Smooth muscle cell (in vitro differentiated cells): ENCODE data around the gene DCPS. TPM values are rescaled to one million over a fixed set of nuclear protein-coding genes. Genes with fewer than 3 reads are reported as not detected.

Experiments used
- DNase-seq: peaks from one replicate; lab custom pipeline; 2025; ENCODE audit not compliant: unreplicated experiment; lab: John Stamatoyannopoulos, UW
- H2AFZ ChIP-seq: fragments of 200-600 bp; sonication (generic); 2 replicates; pipeline ENCODE4 v1.6.0; 2016; ENCODE audit warnings: antibody characterized with exemption, low read depth, mild to moderate bottlenecking
- H3F3A ChIP-seq: fragments of 200-600 bp; sonication (generic); 2 replicates; pipeline ENCODE4 v1.6.0; 2017; ENCODE audit warnings: antibody characterized with exemption, low read depth
- H3K27ac ChIP-seq: fragments of 200-600 bp; sonication (generic); 2 replicates; pipeline ENCODE4 v1.5.1; 2016; ENCODE audit warnings: low read depth, mild to moderate bottlenecking
- H3K27me3 ChIP-seq: fragments of 200-600 bp; sonication (generic); 2 replicates; pipeline ENCODE4 v1.6.1; 2016; ENCODE audit warnings: low read depth, mild to moderate bottlenecking
- H3K36me3 ChIP-seq: fragments of 200-600 bp; sonication (generic); 2 replicates; pipeline ENCODE4 v1.5.1; 2016; ENCODE audit warnings: low read depth
- H3K4me1 ChIP-seq: fragments of 200-600 bp; sonication (generic); 2 replicates; pipeline ENCODE4 v1.5.1; 2016; ENCODE audit warnings: low read depth
- H3K4me2 ChIP-seq: fragments of 200-600 bp; sonication (generic); 2 replicates; pipeline ENCODE4 v1.6.0; 2016; ENCODE audit warnings: mild to moderate bottlenecking
- H3K4me3 ChIP-seq: fragments of 200-600 bp; sonication (generic); 2 replicates; pipeline ENCODE4 v1.5.1; 2016; ENCODE audit warnings: mild to moderate bottlenecking
- H3K79me2 ChIP-seq: fragments of 200-600 bp; sonication (generic); 2 replicates; pipeline ENCODE4 v1.6.0; 2016; ENCODE audit warnings: low read depth, mild to moderate bottlenecking
- H3K9ac ChIP-seq: fragments of 200-600 bp; sonication (generic); 2 replicates; pipeline ENCODE4 v1.6.0; 2016; ENCODE audit warnings: low read depth
- H3K9me3 ChIP-seq: fragments of 200-600 bp; sonication (generic); replicated peaks from 2 replicates; pipeline ENCODE4 v1.5.1; 2016; ENCODE audit warnings: low read depth
- H4K20me1 ChIP-seq: fragments of 200-600 bp; sonication (generic); 2 replicates; pipeline ENCODE4 v1.6.0; 2016; ENCODE audit warnings: low read depth
- WGBS: methylation state at CpG from one replicate; pipeline ENCODE4 v1.1.7; 2016; ENCODE audit warnings: low lambda C conversion rate; 5-methylcytosine and 5-hydroxymethylcytosine counted together
- polyA plus RNA-seq: library from polyadenylated mRNA; unstranded; fragments of >200 nt; fragmentation: Nextera tagmentation; extraction: Ambion mirVana; gene quantifications from 2 replicates; pipeline ENCODE4 v1.2.1, GENCODE V29; 2016
- total RNA-seq: library from RNA; depleted of rRNA; stranded (reverse); fragments of >200 nt; gene quantifications from 2 replicates; pipeline ENCODE4 v1.2.3, GENCODE V29; 2014
- TF ChIP-seq, protein P1 (sequence below): fragments of 200-600 bp; sonication (generic); IDR thresholded peaks from 2 replicates; pipeline ENCODE4 v1.5.1; 2017; ENCODE audit warnings: borderline replicate concordance, mild to moderate bottlenecking, antibody characterized with exemption; ENCODE audit not compliant: insufficient read depth, poor library complexity, severe bottlenecking

Gene DCPS
- total and polyA plus RNA-seq, 2 experiments from 2014 or later, result 19.0 to 25.4 TPM

DNA sequence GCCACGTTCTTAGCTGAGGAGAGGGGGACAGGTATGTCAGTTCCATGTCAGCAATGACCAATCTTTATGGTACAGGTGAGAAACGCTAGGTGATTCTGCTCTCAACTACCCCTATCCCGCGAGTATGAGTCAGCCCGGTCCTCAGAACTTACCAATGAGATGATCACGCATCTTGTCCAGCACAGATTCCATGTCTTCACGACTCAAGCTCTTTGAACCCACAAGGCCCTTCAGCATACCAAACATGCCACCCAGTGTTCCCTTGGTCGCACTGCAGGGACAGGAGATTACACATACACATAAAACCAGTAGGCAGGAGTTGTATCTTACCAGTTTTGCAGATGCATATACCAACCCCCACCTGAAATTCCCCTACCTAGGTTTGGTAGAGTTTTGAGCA lies 38.0 kb upstream of the DCPS start:
- H3K79me2 ChIP-seq, result peaks cover 37% of the 10 kb centered on the region
- no peak overlapping the region for H2AFZ ChIP-seq
- H3K36me3 ChIP-seq, result peaks cover 20% of the 10 kb centered on the region
- TF ChIP-seq, protein P1, sequence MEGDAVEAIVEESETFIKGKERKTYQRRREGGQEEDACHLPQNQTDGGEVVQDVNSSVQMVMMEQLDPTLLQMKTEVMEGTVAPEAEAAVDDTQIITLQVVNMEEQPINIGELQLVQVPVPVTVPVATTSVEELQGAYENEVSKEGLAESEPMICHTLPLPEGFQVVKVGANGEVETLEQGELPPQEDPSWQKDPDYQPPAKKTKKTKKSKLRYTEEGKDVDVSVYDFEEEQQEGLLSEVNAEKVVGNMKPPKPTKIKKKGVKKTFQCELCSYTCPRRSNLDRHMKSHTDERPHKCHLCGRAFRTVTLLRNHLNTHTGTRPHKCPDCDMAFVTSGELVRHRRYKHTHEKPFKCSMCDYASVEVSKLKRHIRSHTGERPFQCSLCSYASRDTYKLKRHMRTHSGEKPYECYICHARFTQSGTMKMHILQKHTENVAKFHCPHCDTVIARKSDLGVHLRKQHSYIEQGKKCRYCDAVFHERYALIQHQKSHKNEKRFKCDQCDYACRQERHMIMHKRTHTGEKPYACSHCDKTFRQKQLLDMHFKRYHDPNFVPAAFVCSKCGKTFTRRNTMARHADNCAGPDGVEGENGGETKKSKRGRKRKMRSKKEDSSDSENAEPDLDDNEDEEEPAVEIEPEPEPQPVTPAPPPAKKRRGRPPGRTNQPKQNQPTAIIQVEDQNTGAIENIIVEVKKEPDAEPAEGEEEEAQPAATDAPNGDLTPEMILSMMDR, result no peak
- no peak overlapping the region for H3K4me2 ChIP-seq
- H3K9me3 ChIP-seq, result no peaks in the 10 kb centered on the region
- H3K27ac ChIP-seq, result no peak overlapping the region
- 96% methylated on average over 8 of the region's 8 CpGs for WGBS
- no peaks in the 10 kb centered on the region for H3K27me3 ChIP-seq
- no peak for DNase-seq
- no peak overlapping the region for H3K4me3 ChIP-seq
- H3K4me1 ChIP-seq, result peaks cover 14% of the 10 kb centered on the region
- peaks cover 4% of the 10 kb centered on the region for H3F3A ChIP-seq
- no peak overlapping the region for H3K9ac ChIP-seq
- H4K20me1 ChIP-seq, result peaks cover 3% of the 10 kb centered on the region

DNA sequence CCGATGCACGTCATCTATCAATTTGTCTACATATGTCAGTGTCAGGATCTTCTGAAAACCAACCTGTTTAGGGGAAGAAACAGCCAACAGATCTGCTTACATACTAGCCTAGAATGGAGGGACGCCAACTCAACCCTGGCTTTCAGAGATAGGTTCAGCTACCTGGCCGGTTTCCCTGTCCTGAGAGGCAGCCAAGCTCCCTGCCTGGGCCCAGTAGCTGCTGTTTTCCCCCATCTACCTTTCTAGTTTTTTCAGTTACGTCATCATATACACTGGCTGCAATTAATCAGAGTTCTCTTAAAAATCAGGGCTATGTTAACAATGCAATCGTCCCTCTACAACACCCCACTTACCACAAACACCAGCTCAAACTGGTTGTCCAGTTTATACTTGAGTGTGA lies 36.2 kb upstream of the DCPS start:
- 86% methylated on average over 6 of the region's 6 CpGs for WGBS
- Histone ChIP-seq H3K9ac (peak overlapping the region; percentile 93), H3K9me3 (no peaks in the 10 kb centered on the region), H2AFZ (no peak overlapping the region), H3K27ac (peak overlapping the region; percentile 88), H3K4me2 (peak overlapping the region; percentile 86), H3F3A (peaks cover 4% of the 10 kb centered on the region), H3K36me3 (peaks cover 12% of the 10 kb centered on the region), H4K20me1 (peaks cover 3% of the 10 kb centered on the region), H3K4me1 (peaks cover 14% of the 10 kb centered on the region), H3K4me3 (peak overlapping the region; percentile 83), H3K79me2 (peaks cover 37% of the 10 kb centered on the region), H3K27me3 (no peaks in the 10 kb centered on the region)
- DNase-seq, result no peak
- TF ChIP-seq, protein P1, result no peak

DNA sequence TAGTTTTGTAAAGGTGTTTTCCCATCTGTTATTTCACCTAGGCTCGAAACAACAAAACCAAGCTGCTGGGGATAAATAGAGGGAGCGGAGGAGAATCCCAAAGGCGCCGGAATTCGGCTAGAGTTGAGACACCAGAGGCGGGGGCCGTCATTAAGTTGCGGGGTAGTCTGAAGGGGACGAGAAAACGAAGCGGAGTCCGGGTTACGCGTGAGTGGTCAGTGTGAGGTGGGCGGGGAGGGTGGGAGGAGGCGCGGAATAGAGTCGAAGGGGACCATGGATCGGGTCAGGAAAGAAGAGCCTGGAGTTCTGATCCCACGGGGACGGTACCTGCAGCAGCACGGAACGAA lies 35.5 kb upstream of the DCPS start:
- peak overlapping the region; percentile 88 for H3K27ac ChIP-seq
- peak overlapping the region; percentile 83 for H3K4me3 ChIP-seq
- H4K20me1 ChIP-seq, result peaks cover 3% of the 10 kb centered on the region
- H3F3A ChIP-seq, result no peaks in the 10 kb centered on the region
- H3K9me3 ChIP-seq, result no peaks in the 10 kb centered on the region
- H2AFZ ChIP-seq, result no peak overlapping the region
- peaks cover 37% of the 10 kb centered on the region for H3K79me2 ChIP-seq
- H3K4me2 ChIP-seq, result peak overlapping the region; percentile 86
- peaks cover 14% of the 10 kb centered on the region for H3K4me1 ChIP-seq
- DNase-seq, result no peak
- H3K27me3 ChIP-seq, result no peaks in the 10 kb centered on the region
- H3K9ac ChIP-seq, result peak overlapping the region; percentile 93
- TF ChIP-seq, protein P1, result no peak
- WGBS, result under 1% methylated on average over 21 of the region's 23 CpGs
- peaks cover 7% of the 10 kb centered on the region for H3K36me3 ChIP-seq
